ENCODE measurements around the gene NBPF12.
"Not testable (repeated sequence)": the region's sequence is repeated elsewhere in the genome, so short reads cannot be mapped to it uniquely, and the experiment has no call there.

Gene NBPF12

GRCh38 chr1:146938242-146938902 is at the start of gene NBPF12:
Gene NBPF12, plus strand, starts transcription at chr1:146938324. Its CDS starts 21,820 bp downstream, at chr1:146960144.
- DNase-seq (ENCODE audit: low spot score): peak; percentile 88

- DNase-seq (ENCODE audit: low spot score): not testable (repeated sequence)
Measured at GRCh38 chr1:146891355-146891754, 46.8 kb upstream of the NBPF12 start.

DNA sequence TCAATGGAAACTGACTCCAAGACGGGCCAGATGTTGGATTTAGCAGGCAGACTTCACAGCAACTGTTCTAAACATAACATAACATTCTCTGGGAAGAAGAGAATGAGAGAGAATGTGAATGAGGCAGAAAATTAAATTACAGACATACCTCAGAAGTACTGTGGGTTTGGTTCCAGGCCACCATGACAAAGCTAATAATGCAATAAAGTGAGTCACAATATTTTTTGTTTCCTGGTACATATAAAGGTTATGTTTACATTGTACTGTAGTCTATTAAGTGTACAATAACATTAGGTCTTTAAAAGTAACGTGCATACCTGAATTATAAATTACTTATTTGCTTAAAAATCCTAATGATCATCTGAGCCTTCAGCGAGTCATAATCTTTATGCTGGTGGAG is 45.8 kb upstream of the NBPF12 start:
- DNase-seq (ENCODE audit: low spot score): not testable (repeated sequence)

DNA sequence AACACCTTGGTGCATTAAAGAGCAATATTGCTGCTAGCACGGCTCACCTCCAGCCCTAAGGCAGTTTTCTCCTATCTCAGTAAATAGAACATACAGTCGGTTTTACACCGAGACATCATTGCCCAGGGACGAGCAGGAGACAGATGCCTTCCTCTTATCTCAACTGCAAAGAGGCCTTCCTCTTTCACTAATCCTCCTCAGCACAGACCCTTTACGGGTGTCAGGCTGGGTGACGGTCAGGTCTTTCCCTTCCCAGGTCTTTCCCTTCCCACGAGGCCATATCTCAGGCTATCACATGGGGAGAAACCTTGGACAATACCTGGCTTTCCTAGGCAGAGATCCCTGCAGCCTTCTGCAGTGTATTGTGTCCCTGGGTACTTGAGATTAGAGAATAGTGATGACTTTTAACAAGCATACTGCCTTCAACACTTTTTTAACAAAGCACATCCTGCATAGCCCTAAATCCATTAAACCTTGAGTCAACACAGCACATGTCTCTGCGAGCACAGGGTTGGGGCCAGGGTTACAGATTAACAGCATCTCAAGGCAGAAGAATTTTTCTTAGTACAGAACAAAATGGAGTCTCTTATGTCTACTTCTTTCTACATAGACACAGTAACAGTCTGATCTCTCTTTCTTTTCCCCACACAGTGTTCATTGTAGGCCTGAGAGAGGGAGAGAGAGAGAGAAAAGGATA is 30.4 kb upstream of the NBPF12 start:
- DNase-seq (ENCODE audit: low spot score): not testable (repeated sequence)

GRCh38 chr1:146912975-146913374 is 25.1 kb upstream of the NBPF12 start:
- DNase-seq (ENCODE audit: low spot score): not testable (repeated sequence)

GRCh38 chr1:146920811-146921210 is 17.3 kb upstream of the NBPF12 start:
- DNase-seq (ENCODE audit: low spot score): not testable (repeated sequence)

DNA sequence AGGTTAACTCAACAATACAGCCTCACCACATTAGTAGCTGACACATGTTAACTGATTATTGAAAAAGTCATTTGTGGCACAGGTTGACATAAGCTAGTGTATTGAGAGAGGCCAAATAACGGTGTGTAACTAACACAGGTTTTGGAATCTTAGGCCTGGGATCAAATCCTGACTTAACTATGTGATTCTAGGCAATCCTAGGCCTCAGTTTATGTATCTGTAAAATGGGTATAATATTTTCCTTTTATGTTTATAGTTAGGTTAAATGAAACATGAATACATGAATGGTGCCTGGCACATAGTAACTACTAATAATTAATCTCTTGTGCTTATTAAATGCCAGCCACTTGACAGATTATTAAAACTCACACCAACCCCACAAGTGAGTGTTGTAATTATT is 15.5 kb upstream of the NBPF12 start:
- DNase-seq (ENCODE audit: low spot score): not testable (repeated sequence)

DNA sequence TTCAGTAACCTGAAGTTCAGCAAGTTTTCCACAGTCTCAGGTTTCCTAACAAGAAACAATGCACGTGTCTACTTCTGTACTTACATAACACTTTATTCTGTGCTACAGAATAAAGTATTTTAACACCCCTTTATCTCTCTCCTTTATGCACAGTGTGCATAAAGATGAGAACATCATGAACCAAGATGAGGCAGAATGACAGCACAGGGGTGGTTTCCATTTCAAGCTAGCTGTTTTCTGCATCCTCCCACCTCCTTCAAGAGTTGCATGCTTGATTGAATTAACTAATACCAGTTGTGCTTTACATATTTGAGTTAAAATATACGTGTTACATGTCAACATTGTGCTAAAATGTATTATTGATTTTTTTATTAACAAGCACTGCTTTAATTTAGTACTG is 14.0 kb upstream of the NBPF12 start:
- not testable (repeated sequence) for DNase-seq (ENCODE audit: low spot score)

DNA sequence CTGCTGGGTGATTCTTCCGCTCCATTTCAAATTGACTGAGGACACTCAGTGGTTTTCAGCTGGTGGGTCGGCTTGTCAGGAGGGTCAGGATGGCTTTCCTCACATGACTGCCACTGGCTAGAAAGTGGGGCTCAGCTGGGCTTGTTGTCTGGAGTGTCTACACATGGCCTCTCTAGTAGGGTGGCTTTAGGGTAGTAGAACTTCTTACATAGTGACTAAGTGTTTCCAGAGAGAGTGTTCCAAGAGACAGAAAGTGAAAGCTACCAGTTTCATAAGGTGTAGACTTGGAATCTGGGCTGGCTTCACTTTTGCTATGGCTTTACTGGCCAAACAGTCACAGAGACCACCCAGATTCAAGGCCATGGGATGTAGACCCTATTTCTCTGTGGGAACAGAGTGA is 11.7 kb upstream of the NBPF12 start:
- not testable (repeated sequence) for DNase-seq (ENCODE audit: low spot score)

- not testable (repeated sequence) for DNase-seq (ENCODE audit: low spot score)
Measured at GRCh38 chr1:146930225-146930624, 7.9 kb upstream of the NBPF12 start.

DNA sequence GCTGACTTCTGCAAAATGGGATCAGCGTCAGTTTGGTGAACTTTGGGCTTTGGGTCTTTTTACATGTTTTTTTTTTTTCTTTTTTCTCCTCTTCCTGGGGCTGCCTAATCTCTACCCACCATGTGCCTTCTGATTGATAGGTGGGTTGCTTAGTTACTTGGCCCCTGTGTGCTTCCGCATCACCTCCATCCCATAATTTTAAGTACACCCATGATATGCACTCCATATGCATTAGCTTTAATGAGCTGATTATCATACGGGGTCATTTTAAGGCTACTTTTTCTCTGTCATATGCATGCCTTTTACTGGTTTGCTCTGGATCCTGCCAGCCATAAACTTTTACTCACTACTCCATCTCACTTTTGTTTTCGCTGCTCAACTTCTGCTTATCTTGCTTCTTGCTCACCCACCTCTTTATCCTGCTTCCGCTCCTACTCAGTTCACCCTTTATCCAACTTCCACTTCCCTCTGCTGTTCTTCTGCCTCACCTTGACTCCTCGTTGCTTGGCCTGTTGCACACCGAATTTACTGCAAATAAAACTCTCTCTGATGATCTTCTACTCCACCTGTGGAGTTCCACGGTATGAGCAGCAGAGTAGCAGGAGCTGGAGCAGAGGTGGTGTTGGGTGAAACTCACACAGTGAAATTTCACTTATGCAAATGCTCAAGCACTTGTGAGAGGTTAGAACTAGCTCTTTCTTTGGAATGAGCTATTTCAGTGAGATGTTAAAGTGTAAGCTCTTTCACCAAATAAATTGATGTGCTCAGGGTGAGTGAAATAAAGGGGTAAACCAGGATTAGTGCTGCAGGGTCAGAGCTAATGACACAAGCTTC is 3.5 kb upstream of the NBPF12 start:
- not testable (repeated sequence) for DNase-seq (ENCODE audit: low spot score)

DNA sequence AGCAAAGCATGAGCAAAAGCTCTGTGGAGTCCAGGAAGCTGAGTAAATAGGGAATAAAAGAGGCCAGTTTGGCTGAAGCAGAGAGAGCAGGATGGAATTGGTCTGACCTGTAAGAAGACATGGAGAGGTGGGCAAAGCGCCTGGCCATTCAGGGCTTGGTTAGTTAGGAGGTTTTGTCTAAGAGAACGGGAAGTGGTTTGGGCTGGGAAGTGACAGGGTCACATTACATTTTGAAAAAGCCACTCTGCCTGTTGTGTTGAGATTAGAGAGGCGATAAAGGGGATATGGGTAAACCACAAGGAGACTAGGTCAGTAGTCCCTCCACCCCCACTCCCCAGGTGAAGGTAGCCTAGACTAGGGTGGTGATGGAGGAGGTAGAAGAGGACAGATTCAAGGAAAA is 662 bp upstream of the NBPF12 start:
- DNase-seq (ENCODE audit: low spot score): not testable (repeated sequence)

DNA sequence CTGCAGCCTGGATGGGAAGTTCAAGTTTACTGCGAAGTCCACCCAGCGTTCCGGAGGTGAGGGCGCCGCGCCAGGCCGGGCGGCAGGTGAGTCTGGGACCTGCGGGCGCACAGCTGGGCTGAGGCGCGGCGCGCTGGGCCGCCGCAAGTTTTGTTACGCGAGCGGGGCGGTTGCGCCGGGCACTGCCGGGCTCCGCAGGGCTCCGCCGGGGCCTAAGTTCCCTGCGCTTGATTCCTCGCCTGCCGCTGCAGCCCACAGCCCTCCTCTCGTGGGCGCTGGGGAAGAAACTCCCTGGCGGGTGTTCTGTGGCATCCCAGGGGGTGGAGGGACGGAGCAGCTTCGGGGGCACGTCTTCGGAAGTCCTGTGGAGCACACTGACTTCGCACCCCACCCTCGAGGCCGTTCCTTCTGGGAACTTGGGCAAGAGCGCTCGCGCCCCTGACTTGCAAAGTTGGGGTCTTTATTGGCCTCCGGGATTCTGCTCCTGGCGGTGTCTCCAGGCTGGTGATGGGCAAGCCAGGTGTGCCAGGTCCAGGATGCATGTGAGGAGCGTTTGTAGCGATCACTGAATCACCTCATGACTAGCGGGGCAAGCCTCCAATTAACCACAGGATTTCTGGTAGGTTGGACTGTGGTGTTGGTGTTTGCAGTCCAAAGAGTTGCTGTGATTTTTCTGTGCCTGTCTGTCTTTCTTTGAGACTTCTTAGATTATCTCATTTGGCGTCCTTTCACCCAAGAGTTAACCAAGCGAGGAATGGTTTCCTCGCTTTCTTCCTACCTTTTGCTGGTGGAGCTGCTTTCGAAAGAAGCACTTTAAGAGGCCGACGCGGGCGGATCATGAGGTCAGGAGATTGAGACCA is 1.0 kb downstream of the NBPF12 start:
- DNase-seq (ENCODE audit: low spot score): peak; percentile 57

DNA sequence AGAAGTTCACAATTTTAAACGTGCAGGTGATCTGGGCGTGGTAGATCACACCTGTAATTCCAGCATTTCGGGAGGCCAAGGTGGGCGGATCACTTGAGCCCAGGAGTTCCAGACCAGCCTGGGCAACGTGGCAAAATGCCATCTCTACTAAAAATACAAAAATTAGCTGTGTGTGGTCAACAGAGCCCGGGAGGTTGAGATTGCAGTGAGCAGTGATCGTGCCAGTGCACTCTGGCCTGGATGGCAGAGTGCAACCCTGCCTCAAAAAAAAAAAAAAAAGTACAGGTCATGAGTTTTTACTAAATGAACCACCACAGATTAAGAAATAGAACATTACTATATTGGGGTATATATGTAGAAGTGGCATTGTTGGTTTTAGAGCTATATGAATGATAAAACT is 2.2 kb downstream of the NBPF12 start:
- not testable (repeated sequence) for DNase-seq (ENCODE audit: low spot score)

DNA sequence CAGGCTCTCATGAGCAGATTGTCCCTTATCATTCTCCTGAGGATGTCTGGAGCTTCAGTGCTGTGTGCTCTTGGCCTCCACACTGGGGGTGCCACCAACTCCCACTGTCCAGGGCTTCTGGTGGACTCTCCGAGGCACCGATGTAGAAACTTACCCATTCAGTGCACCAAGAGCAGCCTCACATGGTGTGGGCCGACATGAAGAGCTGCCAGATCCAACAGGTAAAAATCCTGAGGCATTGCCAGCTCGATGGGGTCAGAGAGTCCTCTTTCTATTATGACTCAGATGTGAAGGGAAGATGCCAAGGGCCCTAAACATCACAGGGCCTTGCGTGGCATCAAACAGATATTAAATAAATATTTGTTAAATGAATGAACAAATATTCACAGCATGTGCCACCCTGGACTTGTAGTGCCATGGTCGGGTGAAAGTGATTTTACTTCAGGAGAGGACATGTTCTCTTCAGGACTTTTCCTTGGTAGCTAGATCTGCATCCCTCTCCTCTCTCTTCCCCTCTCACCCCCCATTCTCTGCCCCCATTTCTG is 5.3 kb downstream of the NBPF12 start:
- not testable (repeated sequence) for DNase-seq (ENCODE audit: low spot score)

GRCh38 chr1:146948127-146948526 is 10.0 kb downstream of the NBPF12 start:
- DNase-seq (ENCODE audit: low spot score): not testable (repeated sequence)

DNA sequence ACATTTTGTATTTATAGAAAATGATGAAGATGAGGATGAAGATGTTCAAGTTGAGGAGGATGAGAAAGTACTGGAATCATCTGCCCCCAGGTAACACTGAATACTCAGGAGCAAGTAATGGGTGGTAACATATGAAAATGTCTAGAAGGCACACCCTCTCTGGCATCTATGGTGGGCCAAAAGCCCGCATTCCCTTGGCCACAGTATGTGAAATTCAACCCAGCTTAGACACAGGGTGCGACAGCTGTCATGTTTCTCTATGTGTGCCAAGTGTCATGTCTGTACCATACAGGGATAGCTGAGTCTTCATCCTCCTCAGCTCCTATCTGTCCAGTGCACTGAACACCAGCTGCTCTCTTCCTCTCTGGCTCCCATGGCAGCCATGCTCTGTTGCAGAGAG is 26.2 kb downstream of the NBPF12 start:
- DNase-seq (ENCODE audit: low spot score): peak; percentile 65

DNA sequence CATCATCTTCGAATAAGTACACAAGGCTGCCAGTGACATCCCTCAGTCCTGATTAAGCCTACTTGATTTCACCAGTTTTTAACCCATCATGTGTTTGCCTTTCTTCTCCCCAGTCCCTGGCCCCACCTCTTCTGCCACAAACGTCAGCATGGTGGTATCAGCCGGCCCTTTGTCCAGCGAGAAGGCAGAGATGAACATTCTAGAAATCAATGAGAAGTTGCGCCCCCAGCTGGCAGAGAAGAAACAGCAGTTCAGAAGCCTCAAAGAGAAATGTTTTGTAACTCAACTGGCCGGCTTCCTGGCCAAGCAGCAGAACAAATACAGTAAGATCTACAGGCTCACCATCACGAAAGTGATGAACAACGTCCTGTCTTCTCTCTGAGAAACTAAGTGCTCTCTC is 28.2 kb downstream of the NBPF12 start:
- not testable (repeated sequence) for DNase-seq (ENCODE audit: low spot score)

DNA sequence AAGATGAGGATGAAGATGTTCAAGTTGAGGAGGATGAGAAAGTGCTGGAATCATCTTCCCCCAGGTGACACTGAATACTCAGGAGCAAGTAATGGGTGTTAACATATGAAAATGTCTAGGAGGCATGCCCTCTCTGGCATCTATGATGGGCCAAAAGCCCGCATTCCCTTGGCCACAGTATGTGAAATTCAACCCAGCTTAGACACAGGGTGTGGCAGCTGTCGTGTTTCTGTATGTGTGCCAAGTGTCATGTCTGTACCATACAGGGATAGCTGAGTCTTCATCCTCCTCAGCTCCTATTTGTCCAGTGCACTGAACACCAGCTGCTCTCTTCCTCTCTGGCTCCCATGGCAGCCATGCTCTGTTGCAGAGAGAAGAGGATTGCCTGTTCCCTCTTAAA is 32.5 kb downstream of the NBPF12 start:
- not testable (repeated sequence) for DNase-seq (ENCODE audit: low spot score)

GRCh38 chr1:146972681-146973080 is 34.6 kb downstream of the NBPF12 start:
- not testable (repeated sequence) for DNase-seq (ENCODE audit: low spot score)

DNA sequence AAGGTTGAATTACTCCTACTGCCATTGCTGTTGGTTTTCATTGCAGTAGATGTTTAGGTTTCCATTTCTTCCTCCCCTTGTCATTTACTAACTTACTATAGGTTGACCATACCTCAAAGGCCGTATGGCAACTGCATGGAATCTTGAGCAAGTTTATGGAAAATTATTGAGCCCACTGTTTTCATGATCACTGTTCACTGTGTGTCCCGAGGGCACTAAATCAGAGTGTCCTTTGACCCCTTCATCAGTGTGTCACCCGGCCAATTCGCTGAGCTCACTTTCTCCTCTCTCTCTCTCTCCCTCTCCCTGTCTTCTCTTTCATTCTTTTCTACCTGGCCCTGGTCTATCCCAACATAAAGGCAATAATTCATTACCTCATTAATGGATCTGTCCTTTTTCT is 47.7 kb downstream of the NBPF12 start:
- not testable (repeated sequence) for DNase-seq (ENCODE audit: low spot score)
